Measurements from ENCODE around the gene IKZF3.

The IKZF3 gene

DNA sequence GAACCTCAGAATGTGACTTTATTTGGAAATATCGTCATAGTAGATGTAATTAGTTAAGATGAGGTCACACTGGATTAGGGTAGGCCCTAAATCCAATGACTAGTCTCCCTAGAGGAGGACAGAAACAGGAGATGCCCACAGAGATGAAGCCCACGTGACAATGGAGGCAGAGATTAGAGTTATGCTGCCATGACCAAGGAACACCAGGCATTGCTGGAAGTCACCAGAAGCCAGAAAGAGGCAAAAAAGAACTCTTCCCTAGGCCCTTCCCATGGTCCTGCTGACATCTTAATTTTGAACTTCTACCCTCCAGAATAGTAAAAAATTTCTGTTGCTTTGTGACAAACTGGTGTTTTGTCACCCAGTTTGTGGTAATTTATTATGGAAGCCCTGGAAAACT is 49.6 kb downstream of the IKZF3 start:
- DNase-seq (ENCODE audit: low read depth): no peak

DNA sequence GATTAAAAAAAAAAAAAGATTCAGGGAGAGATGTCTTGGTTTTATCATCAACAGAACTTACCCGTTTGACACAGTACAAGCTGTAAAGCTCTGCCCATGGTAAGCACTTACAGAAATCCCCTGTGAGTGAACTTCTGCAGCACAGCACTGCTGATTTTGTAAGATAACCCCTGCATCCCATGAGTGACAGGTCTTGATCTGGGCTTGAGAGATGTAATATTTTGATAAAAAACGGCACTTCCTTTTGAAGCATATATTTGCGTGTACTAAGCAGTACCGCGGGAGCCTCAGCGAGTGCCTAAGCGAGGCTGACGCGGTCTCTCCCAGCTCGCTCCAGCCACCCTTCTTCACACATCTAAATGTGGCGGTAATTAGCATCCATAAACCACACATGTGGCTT is 50.5 kb downstream of the IKZF3 start:
- DNase-seq (ENCODE audit: low read depth): peak; percentile 20

DNA sequence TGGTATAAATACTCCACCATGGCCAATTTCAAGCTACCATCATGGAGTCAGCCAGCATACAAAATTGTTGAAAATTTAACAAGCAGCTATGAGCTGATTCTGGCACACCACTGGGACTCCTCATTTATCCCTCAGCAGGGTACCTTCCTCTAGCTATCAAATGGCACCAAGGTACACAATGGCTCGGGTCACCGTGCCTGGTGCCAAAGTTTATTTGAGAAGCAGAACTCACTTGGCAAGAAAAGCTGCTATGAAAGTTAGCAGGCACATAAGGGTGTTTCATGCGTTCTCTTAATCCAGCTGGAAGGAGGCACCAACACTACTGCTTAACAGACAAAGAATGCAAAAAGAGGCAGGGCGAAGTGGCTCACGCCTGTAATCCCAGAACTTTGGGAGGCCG is 51.6 kb downstream of the IKZF3 start:
- DNase-seq (ENCODE audit: low read depth): no peak

- no peak for DNase-seq (ENCODE audit: low read depth)
These were observed 53.0 kb downstream of the IKZF3 start for GRCh38 chr17:39810939-39811728.

DNA sequence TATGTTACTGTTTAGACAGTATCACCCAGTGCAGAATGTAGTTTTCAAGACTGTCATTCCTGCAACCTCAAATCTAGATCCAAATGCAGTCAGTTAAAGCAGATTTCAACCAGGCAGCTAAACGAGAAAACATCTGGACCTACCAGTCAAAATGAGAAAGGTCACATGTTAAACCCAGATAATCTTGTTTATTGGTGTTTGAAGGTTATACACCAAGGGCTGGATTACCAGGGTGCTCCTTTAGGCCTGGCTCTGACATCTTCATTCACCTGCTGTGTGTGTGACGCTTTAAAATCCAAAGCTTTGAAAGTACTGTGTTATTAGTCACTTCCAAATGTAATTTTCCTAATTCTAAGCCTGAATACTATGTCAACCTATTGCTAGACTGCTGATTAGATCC is 54.9 kb downstream of the IKZF3 start:
- DNase-seq (ENCODE audit: low read depth): no peak

- DNase-seq (ENCODE audit: low read depth): no peak
These were observed 55.6 kb downstream of the IKZF3 start for GRCh38 chr17:39808409-39808997.

- DNase-seq (ENCODE audit: low read depth): no peak
These were observed 59.3 kb downstream of the IKZF3 start for GRCh38 chr17:39804839-39805238.

- no peak for DNase-seq (ENCODE audit: low read depth)
These were observed 63.1 kb downstream of the IKZF3 start for GRCh38 chr17:39801055-39801454.

- peak; percentile 15 for DNase-seq (ENCODE audit: low read depth)
These were observed 63.6 kb downstream of the IKZF3 start for GRCh38 chr17:39800540-39800939.

- DNase-seq (ENCODE audit: low read depth): no peak
These were observed 64.7 kb downstream of the IKZF3 start for GRCh38 chr17:39799395-39799794.

- no peak for DNase-seq (ENCODE audit: low read depth)
These were observed 69.7 kb downstream of the IKZF3 start for GRCh38 chr17:39794249-39794970.

DNA sequence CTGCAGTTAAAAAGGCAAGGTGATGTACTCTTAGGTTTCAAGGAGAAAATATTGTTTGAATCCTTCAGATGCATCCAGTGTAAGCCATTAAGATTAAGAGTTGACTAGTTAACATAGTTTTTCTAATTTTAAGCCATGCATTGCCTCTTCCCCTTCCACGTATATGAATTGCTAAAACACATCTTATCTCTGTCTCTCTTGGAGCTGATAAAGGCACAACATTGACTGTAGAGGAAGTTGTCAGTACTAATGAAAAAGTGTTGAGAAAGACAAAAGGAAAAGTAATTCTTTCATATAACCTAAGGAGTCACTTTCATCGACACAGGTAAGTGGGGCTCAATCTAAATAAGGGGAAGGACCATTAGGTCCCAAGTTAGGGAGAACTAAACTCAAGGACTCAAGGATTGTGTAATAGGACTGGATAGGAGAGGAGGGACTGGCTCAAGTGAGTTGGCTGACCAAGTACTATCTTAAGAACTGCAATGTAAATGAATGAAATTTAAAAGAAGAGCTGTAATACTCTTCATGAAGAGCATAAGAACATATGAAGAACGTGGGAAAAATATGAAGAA is 70.7 kb downstream of the IKZF3 start:
- DNase-seq (ENCODE audit: low read depth): no peak

DNA sequence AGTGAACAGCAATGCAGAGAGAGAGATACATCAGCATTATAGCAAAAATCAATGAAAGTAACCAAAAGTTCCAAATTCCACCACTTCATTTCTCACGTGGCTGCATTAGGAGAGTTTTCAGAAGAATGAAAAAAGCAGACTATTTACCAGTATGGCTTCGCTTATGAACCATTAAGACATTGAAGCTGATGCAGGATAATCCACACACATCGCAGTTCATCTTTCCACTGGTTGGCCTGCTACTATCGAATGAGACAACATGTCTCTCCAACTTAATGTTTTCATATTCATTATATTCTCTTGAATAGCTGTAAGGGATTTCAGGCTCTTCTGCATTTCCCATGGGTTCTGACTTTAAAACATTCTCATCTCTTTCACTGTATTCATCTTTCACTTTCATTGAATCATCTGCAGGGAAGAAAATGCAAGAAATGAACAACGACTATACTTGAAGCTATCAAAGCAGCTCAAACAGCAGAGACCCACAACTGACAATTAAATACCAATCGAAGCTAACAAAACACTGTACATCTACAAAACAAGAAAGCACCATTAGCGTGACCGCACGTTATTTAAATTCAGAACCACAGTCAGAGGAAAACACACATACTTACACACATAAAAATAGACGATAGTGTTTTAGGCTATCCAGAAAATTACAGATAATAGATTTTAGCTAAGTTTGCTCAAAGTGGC is 71.4 kb downstream of the IKZF3 start:
- no peak for DNase-seq (ENCODE audit: low read depth)

GRCh38 chr17:39791111-39791992 is 72.8 kb downstream of the IKZF3 start:
- no peak for DNase-seq (ENCODE audit: low read depth)

GRCh38 chr17:39787743-39788484 is 76.2 kb downstream of the IKZF3 start:
- no peak for DNase-seq (ENCODE audit: low read depth)

DNA sequence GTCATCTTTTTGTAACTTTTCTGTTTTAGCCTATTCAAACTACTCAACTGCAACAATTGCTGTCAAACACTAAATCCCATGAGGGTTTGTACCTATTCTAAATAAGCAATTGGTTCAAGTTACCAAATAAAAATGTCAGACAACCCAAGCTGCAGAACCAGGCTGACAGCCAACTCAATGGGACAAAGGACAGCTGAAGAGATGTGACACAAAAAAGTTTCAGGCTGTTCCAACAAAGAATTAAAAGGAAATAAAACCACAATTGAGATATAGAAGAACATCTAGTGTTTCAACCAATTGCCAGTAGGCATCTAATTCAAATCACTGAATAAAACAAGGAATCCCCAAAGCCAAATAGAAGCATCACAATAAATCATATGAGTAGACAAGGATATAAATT is 77.1 kb downstream of the IKZF3 start:
- DNase-seq (ENCODE audit: low read depth): no peak

DNA sequence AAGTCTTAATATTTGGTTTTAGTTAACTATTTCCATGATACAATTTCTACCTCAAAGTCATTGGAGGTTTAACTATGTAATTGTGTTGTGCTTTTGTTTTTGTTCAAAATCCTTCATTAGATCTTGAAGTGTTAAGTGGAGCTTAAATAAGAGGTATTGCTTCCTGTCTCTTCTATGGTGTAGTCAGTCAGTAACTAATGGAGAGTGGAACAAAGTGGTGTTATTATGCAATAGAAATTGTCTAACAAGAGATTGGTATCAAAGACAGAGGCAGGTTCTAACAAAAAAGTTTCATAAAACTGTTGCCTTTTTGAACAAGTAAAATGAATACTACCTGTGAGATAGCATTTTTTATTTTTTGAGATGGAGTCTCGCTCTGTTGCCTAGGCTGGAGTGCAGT is 81.1 kb downstream of the IKZF3 start:
- no peak for DNase-seq (ENCODE audit: low read depth)

GRCh38 chr17:39782481-39782880 is 81.6 kb downstream of the IKZF3 start:
- no peak for DNase-seq (ENCODE audit: low read depth)

GRCh38 chr17:39781861-39782213 is 82.3 kb downstream of the IKZF3 start:
- no peak for DNase-seq (ENCODE audit: low read depth)

- no peak for DNase-seq (ENCODE audit: low read depth)
These were observed 82.9 kb downstream of the IKZF3 start for GRCh38 chr17:39781031-39781860.
